GM19239 (cell line): Measurements from ENCODE around the gene ATP2B2.

Experiments
- DNase-seq: peaks from one replicate; pipeline ENCODE4 v3.0.0; 2011; ENCODE audit warnings: low spot score; ENCODE audit not compliant: insufficient read length
- FAIRE-seq: peaks from 2 replicates; lab custom pipeline; 2011; peaks lifted over from hg19 to GRCh38; lab: Jason Lieb, UNC

The ATP2B2 gene

DNA sequence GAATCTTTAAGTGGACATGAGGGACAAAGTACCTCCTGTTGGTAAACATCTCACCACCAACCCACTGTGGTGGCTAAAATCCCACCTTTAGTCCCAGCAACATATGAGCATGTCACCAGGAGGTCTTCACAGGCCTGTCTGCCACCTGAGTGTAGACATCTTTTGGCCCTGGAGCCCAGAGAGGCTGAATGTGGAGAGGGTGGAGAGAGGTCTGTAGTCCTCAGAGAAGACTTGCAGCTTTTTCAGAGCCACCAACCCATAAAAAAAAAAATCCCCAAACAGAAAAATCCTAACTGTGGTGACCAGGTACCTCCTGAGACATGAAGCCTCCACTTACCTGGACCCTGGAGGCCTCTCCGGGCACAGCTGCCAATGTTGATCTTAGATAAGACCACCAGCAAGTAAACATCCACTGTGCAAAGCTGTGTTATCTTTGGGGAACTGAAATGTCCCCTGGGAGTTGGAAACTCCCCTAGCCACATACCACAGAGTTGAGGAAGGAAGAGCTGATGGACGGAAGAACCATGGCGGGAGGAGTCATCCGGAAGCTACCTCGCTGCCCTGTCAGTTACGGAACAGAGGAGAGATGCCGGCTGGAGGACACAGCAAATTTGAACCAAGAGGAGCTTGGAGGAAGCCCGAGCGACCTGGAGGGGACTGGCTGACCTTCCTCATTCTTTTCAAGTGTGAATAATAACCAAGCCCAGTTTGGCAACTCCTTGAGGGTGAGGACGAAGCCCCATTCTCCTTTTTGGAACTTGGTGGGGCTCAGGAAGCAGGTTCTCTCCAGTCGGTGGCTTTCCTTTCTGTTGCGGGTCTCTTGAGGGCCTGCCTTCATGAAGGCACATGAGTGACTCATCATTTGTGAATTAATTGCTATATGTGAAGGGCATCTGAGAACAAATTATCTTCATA is 212.6 kb downstream of the ATP2B2 start, which contains the start of gene GHRL:
GHRL (minus strand) TSS at position 443 of the 915 bp plus-strand sequence. CDS start 2,767 bp downstream, outside the sequence.
- FAIRE-seq: peak; percentile 68
- DNase-seq: peak; percentile 59

DNA sequence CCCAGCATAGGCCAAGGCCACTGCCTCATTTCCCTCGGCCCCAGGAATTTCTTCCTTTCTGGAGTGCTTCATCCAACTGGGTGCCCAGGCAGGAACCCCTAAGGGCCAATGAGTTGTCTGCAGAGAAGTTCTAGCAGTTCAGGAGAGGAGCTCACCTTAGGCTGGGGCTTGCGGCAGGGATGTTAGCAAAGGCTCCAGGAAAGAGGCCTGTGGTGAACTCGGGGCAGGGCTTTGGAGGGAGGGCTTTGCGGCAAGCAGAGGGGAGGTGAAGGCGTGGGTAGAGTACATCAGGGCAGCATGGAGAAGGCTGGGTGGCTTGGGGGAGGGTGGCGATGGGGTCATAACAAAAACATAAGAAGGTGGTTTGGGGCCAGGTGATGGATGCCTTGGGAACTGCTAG is 213.7 kb downstream of the ATP2B2 start:
- DNase-seq (no peak), FAIRE-seq (no peak)

DNA sequence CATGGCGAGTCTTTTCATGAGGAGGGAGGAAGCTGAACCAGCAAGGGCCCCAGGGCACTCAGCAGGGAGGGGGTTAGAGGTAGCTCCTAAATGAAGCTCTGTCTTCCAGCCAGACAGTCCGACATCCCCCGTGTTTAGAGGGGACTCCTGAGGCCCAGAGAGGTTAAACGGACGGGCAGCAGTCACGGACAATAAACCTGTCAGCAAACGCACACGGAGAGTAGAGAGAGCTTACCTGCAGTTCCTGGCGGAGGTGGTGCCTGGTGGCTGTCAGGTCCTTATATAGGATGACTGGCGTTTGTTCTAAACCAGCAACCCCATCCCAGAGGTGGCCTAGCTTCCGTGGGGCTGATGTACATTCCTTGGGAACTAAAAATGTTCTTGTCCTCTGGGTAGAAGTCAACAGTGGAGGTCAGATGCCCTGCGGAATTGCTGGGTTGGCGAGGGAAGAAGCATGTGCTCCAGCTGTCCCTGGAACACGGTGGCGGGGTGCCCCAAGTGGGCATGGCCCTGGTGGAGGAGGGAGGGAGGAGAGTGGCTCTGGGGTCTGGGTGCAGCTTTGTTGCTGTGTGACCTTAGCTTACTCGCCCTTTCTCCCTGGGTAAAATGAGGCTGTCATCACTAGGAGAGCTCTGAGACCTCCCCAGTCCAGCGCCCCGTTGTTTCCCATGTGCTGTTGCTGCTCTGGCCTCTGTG is 214.8 kb downstream of the ATP2B2 start:
- no peak for DNase-seq
- no peak for FAIRE-seq

DNA sequence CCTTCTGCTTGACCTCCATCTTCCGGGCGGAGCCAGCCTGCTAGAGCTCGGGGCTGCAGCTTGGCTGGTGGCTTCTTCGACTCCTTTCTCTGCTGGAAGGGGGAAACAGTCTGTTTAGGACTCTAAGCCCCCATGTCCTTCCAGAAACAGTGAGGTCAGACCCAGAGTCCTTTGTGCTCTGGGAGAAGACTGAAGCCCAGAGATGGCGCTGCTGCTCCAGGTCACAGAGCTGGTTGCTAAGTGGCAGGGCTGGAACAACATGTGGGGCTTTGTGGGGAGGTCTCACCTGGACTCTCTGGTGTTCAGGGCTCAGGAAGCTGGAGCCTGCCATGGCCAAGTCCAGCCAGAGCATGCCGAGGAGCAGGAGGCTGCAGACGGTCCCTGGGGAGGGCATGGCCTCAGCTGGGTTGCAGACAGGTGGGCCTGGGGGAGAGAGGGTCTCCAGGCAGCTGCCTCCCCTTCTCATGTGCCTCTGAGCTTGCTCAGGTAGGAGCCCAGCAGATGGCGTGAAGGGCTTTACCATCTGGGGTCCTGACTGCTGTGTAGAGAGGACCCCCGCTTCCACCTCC is 215.5 kb downstream of the ATP2B2 start:
- FAIRE-seq: no peak
- DNase-seq: no peak

GRCh38 chr3:10289077-10289476 is 216.3 kb downstream of the ATP2B2 start:
- FAIRE-seq: no peak
- DNase-seq: no peak

- no peak for FAIRE-seq
- no peak for DNase-seq
Measured at GRCh38 chr3:10288575-10288960, 216.8 kb downstream of the ATP2B2 start.

- FAIRE-seq (no peak), DNase-seq (no peak)
Measured at GRCh38 chr3:10287936-10288574, 217.3 kb downstream of the ATP2B2 start.

GRCh38 chr3:10286596-10287295 is 218.6 kb downstream of the ATP2B2 start:
- FAIRE-seq: no peak
- DNase-seq: no peak

DNA sequence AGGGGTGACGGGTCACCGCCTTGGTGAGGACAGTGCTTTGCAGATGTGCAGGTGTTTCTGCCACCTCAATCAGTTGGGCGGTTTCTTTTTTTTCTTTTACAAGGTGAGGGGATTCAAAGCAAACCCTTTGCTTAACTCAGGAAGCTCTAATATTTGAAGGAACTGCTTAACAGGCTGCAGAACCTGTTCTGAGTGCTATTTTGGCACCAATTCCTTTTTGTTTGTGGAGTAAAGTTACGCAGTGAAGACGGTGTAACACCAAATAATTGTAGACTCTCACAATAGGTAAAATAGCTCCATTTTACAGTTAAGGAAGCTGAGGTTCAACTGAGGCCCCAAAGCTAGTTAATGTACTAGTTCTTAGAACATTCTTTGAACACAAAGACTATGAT is 219.3 kb downstream of the ATP2B2 start:
- FAIRE-seq (no peak), DNase-seq (no peak)

DNA sequence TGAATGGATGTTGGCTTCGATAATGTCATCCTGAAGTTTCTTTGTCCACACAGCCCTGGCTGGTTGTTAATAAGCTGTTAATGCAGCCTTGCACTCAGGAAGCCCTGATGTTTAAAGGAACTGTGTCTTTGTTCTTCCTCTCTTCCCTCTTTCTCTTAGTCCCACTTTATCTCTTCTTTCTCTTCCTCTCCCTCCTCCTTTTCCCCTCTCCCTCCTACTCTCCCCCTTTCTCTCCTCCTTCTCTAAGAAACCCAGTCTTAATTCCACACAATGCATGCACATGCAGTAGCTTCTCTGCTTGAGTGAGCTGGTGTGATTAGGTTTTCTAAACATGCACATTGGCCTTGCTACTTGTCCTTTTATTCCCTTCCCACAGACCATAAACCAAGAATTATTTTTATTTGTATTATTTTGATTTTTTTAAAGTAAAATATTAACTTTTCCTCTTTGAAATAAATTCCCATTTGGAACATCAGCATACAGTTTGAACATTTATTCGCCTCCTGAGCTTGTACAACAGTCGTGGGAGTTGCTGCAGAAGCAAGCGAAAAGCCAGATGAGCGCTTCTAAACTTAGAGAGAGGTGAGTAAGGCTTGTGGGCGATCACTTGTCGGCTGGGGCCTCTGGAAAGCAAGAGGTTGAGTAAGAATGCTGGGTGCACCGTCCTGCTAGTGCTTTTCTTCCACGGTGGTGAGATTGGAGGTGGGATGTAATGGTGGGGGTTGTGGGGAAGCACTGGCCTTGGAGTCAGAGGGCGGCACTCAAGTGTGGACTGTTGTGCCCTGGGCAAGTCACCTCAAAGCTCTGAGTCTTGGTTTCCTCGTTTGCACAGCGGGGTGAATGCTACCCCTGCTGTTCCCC is 219.9 kb downstream of the ATP2B2 start:
- FAIRE-seq: no peak
- DNase-seq: no peak

GRCh38 chr3:10284496-10284895 is 220.9 kb downstream of the ATP2B2 start:
- FAIRE-seq (no peak), DNase-seq (no peak)

GRCh38 chr3:10283638-10284037 is 221.7 kb downstream of the ATP2B2 start:
- DNase-seq: no peak
- FAIRE-seq: no peak

GRCh38 chr3:10281951-10282350 is 223.4 kb downstream of the ATP2B2 start:
- FAIRE-seq (no peak), DNase-seq (no peak)

DNA sequence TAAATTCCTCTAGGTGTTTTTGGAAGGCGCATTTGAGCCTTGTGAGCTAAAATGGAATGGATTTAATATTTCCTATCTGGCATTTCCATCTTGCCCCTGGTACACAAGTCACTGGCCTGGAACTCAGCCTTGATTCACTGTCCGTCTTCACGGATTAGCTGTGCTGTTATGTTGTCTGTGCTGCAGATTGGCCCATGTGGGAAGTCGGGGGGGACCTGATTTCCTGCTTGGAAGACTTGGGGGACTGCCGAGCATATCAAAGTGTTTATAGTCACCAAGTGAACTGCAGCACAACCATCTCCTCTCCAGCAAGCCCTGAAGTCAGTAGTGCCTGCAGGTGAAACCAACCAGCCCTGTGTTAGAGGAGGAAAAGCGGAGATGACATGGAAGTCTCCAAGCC is 224.8 kb downstream of the ATP2B2 start:
- FAIRE-seq: no peak

GRCh38 chr3:10280177-10280529 is 225.2 kb downstream of the ATP2B2 start:
- no peak for DNase-seq
- FAIRE-seq: no peak

More for the DNA sequence above, 224.8 kb downstream of the ATP2B2 start:
- DNase-seq: no peak

DNA sequence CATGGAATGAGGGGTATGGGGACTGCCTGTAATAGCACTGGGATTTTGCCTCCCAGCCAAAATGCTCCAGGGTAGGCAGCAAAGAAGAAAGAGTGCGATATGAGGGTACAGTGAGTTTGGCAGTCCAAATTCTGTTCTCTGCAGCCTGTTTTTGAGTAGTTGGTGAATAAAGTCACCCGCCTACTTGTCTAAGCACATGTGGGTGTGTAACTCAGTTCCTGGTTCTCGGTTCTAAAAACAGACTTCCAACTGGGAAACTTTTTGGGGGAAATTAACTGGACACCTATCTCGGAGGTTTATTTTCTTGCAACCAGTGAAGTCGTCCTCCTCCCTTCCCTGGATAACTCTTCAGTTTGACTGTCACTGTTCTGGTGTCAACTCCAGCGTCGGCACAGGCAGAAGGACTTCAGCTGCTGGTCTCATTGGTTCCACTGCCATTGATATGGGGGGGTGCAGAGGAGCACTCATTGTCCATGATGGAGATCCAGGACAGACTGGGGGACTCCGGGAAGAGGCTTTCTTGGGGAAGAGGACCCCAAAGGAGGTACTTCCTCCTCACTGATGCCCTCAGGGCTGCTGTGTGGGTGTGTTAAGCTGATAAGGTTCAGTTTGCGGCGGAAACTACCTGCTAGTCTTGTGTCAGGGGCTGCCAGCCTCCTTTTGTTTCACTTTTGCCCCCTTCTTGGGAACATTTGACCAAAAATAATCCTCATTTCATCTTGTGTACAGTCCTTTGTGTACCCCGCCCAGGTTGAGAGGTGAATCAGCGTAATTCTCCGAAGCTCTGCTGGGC is 225.8 kb downstream of the ATP2B2 start:
- FAIRE-seq (no peak), DNase-seq (no peak)

DNA sequence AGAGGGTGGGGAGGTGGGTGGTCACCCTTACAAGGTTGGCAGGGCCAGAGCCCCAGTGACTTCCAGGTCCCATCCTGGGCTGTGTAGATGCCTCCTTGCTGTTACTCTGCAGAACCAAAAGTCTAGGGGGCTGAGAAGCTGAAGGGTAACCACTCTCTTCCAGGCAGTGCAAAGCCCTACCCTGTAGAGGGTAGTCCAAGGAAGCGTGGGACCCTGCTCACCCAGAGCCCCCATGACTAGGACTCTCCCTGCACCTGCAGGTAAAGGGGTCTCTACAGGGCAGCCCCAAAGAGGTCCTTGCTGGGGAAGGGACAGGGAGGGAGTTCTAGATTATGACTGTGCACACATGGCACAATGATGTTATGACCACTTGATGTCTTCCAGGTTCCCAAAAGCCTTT is 226.9 kb downstream of the ATP2B2 start:
- FAIRE-seq: no peak
- no peak for DNase-seq

DNA sequence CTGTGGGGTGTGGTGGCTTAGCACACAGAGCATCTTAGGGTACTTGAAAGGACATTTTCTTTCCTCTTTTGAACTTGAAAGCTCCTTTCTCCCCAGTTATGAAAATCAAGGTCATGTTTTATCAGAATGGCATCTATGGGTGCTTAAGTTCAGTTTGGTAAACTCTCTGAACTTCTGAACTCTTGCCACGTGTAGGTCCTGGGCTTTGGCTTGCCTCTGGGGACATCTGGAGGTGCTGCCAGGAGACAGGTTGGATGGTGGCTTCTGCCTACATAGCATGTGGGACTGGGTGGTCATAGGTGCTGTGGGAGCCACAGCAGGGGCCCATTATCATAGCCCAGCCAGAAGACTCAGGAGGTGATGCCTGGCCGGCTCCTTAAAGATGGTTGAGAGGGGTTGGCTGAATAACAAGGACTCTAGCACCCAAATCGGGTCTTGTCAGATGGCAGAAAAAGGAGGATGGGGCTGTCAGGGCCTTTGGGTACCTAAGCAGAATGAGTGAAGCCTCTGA is 228.2 kb downstream of the ATP2B2 start:
- DNase-seq: no peak
- FAIRE-seq: no peak
